HG03135 (cell line): Measurements from ENCODE around the gene EWSR1.
"Not testable (repeated sequence)": the region's sequence is repeated elsewhere in the genome, so short reads cannot be mapped to it uniquely, and the experiment has no call there.

Experiments
- ATAC-seq: cut with Tn5 transposase; IDR thresholded peaks from one replicate; pipeline ENCODE4 v1.9.1; 2021; ENCODE audit warnings: mild to moderate bottlenecking, moderate library complexity; ENCODE audit not compliant: unreplicated experiment

Gene EWSR1

DNA sequence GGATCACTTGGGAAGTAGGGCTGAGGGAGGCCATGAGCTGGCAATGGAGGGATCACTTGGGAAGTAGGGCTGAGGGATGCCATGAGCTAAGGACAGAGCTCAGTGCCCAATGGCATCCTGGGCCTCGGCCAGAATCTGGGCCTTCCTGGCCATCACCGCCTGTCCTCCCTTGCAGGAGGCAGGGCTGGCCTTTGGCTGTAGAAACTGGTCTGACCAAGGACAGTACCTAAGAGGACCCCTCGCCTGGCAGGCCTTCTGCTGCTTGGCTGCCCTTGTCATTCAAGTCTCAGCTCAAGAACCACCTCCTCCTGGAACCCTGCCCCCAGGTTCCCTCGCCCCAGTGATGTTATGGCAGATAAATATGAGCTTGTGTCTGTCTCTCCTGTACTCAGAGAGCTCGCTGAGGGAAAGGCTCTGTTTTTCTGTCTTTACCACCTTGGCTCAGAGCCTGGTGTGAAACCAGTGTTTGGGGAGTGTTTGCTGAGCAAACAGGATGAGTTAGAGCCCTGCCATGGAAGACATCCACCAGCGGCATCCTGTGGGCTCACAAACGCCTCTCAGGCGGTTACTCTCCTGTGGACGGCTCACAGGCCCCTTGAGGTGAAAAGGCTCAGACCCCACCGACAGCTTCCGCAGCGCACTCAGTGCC, 66.8 kb downstream of the EWSR1 start:
- ATAC-seq: no peak

GRCh38 chr22:29335656-29336055, 67.6 kb downstream of the EWSR1 start:
- ATAC-seq: no peak

DNA sequence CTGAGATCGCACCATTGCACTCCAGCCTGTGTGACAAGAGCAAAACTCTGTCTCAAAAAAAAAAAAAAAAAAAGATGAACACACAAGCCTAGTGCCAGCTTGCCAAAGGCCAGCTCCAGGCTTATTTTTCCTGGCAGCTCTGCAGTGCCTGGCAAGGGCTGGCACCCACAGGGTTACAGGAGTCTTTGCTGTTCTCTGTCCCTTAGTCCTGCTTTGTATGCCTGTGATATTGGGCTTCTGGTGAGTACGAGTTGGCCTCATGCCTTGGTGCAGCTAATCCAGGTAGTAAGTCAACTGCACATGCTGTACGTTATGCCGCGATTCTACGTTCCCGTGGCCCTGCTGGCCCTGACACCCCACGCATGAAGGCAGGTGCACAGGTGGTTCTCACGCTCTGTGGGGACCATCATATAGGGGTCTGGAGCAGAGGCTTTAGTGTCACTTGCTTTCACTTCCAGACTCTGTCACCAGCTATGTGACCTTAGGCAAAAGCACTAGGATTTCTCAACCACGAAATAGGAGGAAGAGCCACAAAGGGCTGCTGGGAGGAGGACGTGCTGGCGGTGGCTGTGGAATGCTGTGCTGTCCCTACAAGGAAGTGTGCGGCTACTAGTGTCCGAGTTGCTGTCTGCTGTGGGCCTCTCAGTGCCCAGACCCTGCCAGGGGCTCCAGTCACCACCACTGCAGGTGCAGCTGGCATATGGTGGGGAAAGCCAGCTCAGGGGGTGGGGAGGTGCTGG, 68.9 kb downstream of the EWSR1 start:
- no peak for ATAC-seq

GRCh38 chr22:29337631-29338284, 69.7 kb downstream of the EWSR1 start:
- ATAC-seq: no peak

- no peak for ATAC-seq
Measured at GRCh38 chr22:29338398-29338797, 70.3 kb downstream of the EWSR1 start.

DNA sequence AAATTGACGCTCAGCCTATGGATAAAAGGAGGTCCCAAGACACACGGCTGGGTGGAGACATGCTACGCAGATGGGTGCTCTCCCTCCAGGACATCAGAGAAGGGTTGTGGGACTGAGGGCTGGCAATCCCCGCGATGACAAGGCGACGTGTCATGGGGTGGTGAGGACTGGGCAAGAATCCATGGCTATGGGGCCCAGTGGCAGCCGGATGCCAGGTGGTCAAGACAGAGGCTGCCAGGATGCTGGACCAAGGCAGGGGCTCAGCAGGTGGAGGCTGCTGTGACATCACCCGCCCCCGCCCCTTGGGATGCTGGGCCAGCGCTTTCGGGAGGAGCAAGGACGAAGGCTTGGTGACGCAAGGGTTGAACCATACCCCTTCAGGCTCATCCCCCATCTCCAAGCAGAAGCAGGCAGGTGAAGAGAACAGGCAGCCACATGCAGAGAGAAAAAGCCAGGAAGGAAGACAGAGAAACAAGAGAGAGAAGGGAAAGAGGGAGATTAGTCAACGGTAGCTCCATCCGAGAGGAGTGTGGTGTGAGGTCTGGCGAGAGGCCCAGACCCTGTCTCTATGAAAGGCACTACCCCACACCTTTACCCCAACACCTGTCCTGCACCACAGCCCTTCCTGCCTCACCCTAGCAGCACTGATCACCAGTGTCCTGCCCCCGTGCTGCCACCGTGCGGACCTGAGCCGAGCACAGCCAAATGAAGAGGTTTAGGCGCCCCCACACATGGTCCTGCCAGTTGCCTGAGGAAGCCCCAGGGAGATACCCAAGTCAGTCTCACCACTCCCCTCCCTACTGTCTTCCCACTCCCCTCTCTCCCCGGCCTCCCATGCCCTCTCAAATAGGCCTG, 71.5 kb downstream of the EWSR1 start:
- ATAC-seq: no peak

DNA sequence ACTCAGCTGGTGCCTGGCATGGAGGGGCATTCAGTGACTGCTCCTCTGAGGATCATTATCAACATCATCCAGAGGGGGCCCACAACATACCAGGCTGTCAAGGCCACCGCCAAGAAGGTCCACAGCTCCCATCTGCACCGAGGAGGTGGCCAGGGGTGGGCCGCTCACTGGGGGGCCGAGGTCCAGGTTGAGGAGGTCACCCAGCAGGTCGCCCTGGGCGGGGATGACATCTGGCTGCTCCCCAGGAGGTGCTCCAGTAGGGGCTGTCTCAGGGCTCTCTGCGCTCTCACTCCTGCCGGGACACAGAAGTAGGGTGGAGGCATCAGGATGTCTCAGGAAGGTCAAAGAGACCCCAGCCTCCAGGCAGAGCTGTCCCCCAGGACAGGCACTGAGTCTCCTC, 72.5 kb downstream of the EWSR1 start:
- ATAC-seq: no peak

- ATAC-seq: no peak
Measured at GRCh38 chr22:29341056-29341848, 73.2 kb downstream of the EWSR1 start.

- ATAC-seq: no peak
Measured at GRCh38 chr22:29341849-29342127, 73.7 kb downstream of the EWSR1 start.

- ATAC-seq: no peak
Measured at GRCh38 chr22:29342177-29342576, 74.1 kb downstream of the EWSR1 start.

- ATAC-seq: no peak
Measured at GRCh38 chr22:29342577-29343312, 74.7 kb downstream of the EWSR1 start.

DNA sequence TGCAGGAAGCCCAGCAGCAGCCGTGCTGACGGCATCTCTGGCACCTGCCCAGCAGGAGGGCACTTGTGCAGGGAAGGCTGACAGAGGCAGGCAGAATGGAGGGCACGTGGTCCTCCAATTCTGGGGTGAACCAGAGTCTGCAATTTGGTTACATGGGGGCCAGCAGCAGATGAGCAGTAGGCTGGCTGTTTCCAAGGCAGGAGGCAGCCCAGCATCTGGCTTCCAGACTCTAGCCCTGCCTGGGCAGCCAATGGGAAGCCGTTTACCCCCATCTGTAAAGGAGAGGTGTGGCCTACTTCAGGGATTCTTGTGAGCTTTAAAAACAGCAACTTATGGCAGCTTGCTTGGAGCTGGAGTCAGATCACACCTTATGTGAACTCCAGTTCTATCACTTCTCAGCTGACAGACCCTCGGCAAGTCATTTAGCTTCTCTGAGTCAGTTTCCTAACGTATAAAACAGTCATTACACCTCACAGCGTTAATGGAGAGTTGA, 75.3 kb downstream of the EWSR1 start:
- ATAC-seq: no peak

DNA sequence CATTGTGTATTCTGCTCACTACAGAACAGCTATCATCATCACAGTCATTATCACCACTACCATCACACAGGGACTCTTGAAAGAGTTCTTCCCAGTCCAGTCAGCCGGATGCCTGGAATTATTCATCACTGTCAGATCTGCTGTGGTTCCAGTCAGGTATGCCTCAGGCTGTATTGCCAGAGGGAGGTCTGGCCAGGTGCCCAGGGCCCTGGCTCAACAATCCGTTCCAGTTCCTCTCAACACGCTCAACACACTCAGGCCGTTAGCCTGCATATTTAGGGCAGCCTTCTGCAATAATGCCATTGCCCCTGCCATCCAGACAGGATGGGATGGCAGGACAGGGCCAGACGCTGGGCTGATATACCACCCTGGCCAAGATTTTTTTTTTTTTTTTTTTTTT, 76.1 kb downstream of the EWSR1 start:
- ATAC-seq: no peak

DNA sequence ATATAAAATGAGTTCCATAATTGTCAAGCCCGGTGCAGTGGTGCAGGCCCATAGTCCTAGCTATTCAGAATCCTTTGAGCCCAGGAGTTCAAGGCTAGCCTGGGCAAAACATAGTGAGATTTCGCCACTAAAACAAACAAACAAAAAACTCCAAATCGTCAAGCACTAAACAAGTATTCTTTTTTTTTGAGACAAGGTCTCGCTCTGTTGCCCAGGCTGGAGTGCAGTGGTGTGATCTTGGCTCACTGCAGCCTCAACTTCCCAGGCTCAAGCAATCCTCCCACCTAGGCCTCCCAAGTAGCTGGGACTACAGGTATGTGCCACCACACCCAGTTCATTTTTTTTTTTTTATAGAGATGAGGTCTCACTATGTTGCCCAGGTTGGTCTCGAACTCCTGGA, 76.8 kb downstream of the EWSR1 start:
- not testable (repeated sequence) for ATAC-seq

- ATAC-seq: no peak
Measured at GRCh38 chr22:29345932-29346331, 77.9 kb downstream of the EWSR1 start.

DNA sequence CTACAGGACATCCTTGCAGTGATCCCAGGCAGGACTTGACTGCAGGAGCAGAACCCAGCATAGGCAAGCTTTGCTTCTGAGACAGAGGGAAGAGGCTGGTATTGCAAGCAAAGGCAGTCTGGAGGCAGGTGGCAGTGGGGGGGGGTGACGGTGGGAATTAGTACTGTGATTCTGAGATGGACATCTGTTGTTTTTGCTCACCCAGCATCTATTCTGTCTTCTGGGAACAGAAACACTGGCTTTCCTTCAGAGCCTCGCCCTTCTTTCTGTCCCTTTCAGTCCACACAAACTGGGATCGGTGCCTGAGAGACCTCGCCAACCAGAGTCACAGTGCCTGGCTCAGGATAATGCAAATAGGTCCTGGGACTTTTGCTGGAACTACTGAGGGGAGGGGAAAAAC, 78.6 kb downstream of the EWSR1 start:
- ATAC-seq: no peak

GRCh38 chr22:29348041-29348440, 80.0 kb downstream of the EWSR1 start:
- no peak for ATAC-seq

GRCh38 chr22:29348956-29349355, 80.9 kb downstream of the EWSR1 start:
- no peak for ATAC-seq
